ENCODE results near the gene SPINK9.

DNA sequence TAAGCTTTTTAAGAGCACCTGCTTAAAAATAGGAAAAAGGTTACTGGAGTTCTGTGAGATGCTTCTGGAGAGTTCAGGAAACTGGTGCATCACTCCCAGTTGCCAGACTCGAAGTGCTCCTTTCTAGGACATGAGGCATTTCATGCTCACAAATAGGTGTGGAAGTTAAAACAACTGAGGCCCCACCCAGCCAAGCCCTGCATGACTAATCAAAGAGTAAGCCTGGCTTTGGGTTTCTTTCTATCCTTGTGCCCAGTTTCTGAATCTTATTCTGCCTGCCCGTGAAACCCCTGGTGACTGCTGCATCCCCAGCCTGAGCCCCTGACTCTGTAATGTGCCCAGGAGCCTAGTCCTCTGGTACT, 7.7 kb downstream of the SPINK9 start:
- TF ChIP-seq, protein P1, sequence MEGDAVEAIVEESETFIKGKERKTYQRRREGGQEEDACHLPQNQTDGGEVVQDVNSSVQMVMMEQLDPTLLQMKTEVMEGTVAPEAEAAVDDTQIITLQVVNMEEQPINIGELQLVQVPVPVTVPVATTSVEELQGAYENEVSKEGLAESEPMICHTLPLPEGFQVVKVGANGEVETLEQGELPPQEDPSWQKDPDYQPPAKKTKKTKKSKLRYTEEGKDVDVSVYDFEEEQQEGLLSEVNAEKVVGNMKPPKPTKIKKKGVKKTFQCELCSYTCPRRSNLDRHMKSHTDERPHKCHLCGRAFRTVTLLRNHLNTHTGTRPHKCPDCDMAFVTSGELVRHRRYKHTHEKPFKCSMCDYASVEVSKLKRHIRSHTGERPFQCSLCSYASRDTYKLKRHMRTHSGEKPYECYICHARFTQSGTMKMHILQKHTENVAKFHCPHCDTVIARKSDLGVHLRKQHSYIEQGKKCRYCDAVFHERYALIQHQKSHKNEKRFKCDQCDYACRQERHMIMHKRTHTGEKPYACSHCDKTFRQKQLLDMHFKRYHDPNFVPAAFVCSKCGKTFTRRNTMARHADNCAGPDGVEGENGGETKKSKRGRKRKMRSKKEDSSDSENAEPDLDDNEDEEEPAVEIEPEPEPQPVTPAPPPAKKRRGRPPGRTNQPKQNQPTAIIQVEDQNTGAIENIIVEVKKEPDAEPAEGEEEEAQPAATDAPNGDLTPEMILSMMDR (IDR thresholded peaks at IDR 0.05; ENCODE audit: low read depth, low read length): no peak
- no peak for TF ChIP-seq EZH2phosphoT487 (IDR thresholded peaks at IDR 0.05; ENCODE audit: low read depth)
